Activated T-cell treated with anti-CD3 and anti-CD28 coated beads, Interleukin-2, amount 50 U/mL, for 24 hours (primary cell): ENCODE measurements around the gene MAPK8.
"Not testable (repeated sequence)": the region's sequence is repeated elsewhere in the genome, so short reads cannot be mapped to it uniquely, and the experiment has no call there.

Experiments
- DNase-seq: peaks from one replicate; pipeline ENCODE4 v3.0.0-alpha.2; 2020
- H3K27ac Mint-ChIP-seq: 2 replicates; pipeline ENCODE4 v1.8.0; 2020; ENCODE audit warnings: mild to moderate bottlenecking, mixed read lengths
- H3K27me3 Mint-ChIP-seq: 2 replicates; pipeline ENCODE4 v1.8.0; 2020; ENCODE audit warnings: mixed read lengths
- H3K36me3 Mint-ChIP-seq: 2 replicates; pipeline ENCODE4 v1.8.0; 2020; ENCODE audit warnings: low read depth, mixed read lengths
- H3K4me1 Mint-ChIP-seq: 2 replicates; pipeline ENCODE4 v1.8.0; 2020; ENCODE audit warnings: low read depth, mixed read lengths
- H3K4me3 Mint-ChIP-seq: 2 replicates; pipeline ENCODE4 v1.8.0; 2020; ENCODE audit warnings: mild to moderate bottlenecking, moderate library complexity, mixed read lengths
- H3K9me3 Mint-ChIP-seq: 2 replicates; pipeline ENCODE4 v1.8.0; 2020; ENCODE audit warnings: mixed read lengths

Gene MAPK8

DNA sequence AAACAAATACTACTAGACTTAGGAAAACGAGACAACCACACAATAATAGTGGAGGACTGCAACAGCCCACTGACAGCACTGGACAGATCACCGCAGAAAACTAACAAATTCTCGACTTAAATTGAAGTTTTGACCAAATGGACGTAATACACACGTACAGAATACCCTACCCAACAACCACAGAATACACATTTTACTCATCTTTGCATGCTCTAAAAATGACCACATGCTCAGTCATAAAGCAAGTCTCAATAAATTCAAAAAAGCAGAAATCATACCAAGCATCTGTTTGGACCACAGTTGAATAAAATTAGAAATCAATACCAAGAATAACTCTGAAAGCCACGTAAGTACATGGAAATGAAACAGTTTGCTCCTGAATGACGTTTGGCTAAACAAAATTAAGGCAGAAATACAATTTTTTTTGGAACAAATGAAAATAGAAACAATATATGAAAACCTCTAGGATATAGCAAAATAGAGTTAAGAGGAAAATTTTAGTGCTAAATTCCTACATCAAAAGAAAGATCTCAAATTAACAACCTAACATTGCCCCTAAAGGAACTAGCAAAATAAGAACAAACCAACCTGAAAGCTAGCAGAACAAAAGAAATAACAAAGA lies 30.6 kb downstream of the MAPK8 start:
- H3K27ac Mint-ChIP-seq: no peak overlapping the region
- H3K9me3 Mint-ChIP-seq: no peaks in the 10 kb centered on the region
- H3K4me3 Mint-ChIP-seq: no peak overlapping the region
- peaks cover 38% of the 10 kb centered on the region for H3K36me3 Mint-ChIP-seq
- DNase-seq: no peak
- H3K4me1 Mint-ChIP-seq: peaks cover 47% of the 10 kb centered on the region
- H3K27me3 Mint-ChIP-seq: no peaks in the 10 kb centered on the region

DNA sequence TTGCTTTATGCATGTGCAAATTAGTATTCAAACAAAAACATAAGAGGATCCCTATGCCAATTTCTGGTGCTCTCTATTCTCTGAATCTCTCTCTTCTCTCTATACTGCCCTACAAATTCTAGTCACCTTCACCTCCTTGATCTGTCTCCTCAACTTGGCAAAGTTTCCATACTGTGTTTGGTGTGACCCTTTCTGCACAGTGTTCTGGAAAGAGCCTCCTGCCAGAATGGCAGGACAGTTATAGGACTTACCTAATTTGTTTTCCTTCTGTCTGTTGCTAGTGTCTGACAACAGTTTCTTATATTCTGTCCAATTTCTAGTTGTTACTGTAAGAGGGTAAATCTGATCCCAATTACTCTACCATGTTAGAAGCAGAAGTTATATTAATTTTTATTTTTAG lies 34.3 kb downstream of the MAPK8 start:
- peaks cover 49% of the 10 kb centered on the region for H3K4me1 Mint-ChIP-seq
- H3K27me3 Mint-ChIP-seq: no peaks in the 10 kb centered on the region
- no peak overlapping the region for H3K27ac Mint-ChIP-seq
- peaks cover 39% of the 10 kb centered on the region for H3K36me3 Mint-ChIP-seq
- H3K4me3 Mint-ChIP-seq: no peak overlapping the region
- peaks cover 4% of the 10 kb centered on the region for H3K9me3 Mint-ChIP-seq
- DNase-seq: no peak

DNA sequence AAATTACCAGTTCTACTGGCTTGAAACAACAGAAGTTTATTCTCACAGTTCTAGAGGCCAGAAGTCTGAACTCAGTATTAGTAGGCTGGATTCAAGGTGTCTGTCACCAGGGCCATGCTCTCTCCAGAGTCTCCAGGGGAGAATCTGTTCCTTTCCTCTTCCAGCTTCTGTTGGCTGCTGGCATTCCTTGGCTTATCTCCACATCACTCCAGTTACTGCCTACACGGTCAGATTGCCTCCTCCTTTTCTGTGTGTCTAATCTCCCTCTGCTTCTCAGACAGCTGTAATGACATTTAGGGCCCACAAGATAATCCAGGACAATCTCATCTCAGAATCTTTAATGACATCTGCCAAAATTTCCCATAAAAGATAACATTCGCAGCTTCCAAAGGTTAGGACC lies 36.6 kb downstream of the MAPK8 start:
- H3K27me3 Mint-ChIP-seq: no peaks in the 10 kb centered on the region
- no peak for DNase-seq
- no peak overlapping the region for H3K4me3 Mint-ChIP-seq
- no peak overlapping the region for H3K27ac Mint-ChIP-seq
- peaks cover 44% of the 10 kb centered on the region for H3K36me3 Mint-ChIP-seq
- H3K9me3 Mint-ChIP-seq: peaks cover 19% of the 10 kb centered on the region
- peaks cover 36% of the 10 kb centered on the region for H3K4me1 Mint-ChIP-seq

DNA sequence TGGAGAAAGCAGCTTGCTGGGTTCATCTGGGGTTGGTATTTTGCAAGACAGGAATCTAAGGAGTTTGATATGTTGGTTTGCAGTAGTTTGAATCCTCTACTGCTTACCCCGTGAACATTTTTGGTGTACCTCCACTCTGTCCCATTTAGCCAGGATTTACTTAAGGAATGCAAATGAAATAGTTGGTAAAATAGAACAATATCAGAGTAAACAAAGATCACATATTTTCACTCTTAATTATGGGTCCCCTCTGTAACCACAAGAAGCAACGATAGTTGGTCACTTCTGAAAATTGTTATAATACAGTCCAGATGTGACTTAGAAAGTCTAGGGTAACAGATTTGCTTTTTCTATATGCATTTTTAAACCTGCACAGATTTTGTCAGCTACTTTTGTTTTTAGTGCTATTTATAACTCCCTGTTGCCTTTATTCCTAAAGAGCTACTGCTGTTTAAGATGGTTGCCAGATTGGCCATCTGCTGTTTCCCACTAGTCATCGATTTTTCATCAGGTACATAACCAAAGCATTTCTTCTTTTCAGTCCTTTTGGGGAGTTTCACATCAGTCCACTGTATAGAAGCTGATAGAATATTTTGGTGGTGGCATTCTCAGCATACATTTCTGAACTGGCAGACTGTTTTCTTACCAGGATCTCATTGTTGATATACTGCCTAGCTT lies 37.6 kb downstream of the MAPK8 start:
- Mint-ChIP-seq H3K4me3 (no peak overlapping the region), H3K9me3 (peaks cover 25% of the 10 kb centered on the region), H3K27ac (no peak overlapping the region), H3K36me3 (peaks cover 49% of the 10 kb centered on the region), H3K27me3 (no peaks in the 10 kb centered on the region), H3K4me1 (peaks cover 27% of the 10 kb centered on the region)
- no peak for DNase-seq

DNA sequence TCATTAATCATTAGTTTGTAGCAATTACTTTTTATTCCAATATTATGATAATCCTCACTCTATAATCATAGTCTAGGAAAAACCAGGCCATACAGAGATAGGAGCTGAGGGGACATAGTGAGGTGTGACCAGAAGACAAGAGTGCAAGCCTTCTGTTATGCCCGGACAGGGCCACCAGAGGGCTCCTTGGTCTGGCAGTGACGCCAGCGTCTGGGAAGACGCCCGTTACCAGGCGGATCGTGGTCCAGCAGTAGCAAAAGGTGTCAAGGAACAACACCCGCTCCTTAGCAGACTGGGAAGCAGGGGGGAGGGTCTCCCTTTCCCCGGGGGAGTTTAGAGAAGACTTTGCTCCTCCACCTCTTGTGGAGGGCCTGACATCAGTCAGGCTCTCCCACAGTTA lies 39.8 kb downstream of the MAPK8 start:
- H3K4me3 Mint-ChIP-seq: not testable (repeated sequence)
- H3K36me3 Mint-ChIP-seq: peaks cover 63% of the 10 kb centered on the region

DNA sequence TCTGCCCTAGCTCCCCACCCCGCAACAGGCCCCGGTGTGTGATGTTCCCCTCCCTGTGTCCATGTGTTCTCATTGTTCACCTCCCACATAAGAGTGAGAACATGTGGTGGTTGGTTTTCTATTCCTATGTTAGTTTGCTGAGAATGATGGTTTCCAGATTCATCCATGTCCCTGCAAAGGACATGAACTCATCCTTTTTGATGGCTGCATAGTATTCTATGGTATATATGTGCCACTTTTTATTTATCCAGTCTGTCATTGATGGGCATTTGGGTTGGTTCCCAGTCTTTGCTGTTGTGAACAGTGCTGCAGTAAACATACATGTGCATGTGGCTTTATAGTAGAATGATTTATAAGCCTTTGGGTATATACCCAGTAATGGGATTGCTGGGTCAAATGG lies 41.1 kb downstream of the MAPK8 start:
- DNase-seq, H3K27ac Mint-ChIP-seq, H3K27me3 Mint-ChIP-seq, H3K4me3 Mint-ChIP-seq: not testable (repeated sequence)
- Mint-ChIP-seq H3K4me1 (peaks cover 15% of the 10 kb centered on the region), H3K36me3 (peaks cover 60% of the 10 kb centered on the region), H3K9me3 (peaks cover 25% of the 10 kb centered on the region)

More for the DNA sequence above, 39.8 kb downstream of the MAPK8 start:
- peaks cover 25% of the 10 kb centered on the region for H3K9me3 Mint-ChIP-seq
- not testable (repeated sequence) for H3K27me3 Mint-ChIP-seq, H3K27ac Mint-ChIP-seq, DNase-seq
- peaks cover 15% of the 10 kb centered on the region for H3K4me1 Mint-ChIP-seq

DNA sequence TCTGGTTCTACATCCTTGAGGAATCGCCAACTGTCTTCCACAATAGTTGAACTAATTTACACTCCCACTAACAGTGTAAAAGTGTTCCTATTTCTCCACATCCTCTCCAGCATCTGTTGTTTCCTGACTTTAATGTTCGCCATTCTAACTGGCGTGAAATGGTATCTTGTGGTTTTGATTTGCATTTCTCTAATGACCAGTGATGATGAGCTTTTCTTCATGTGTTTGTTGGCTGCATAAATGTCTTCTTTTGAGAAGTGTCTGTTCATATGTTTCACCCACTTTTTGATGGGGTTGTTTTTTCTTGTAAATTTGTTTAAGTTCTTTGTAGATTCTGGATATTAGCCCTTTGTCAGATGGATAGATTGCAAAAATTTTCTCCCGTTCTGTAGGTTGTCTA lies 41.5 kb downstream of the MAPK8 start:
- Mint-ChIP-seq H3K4me1 (peaks cover 15% of the 10 kb centered on the region), H3K36me3 (peaks cover 60% of the 10 kb centered on the region), H3K9me3 (peaks cover 27% of the 10 kb centered on the region)
- not testable (repeated sequence) for H3K27me3 Mint-ChIP-seq, H3K27ac Mint-ChIP-seq, DNase-seq, H3K4me3 Mint-ChIP-seq

DNA sequence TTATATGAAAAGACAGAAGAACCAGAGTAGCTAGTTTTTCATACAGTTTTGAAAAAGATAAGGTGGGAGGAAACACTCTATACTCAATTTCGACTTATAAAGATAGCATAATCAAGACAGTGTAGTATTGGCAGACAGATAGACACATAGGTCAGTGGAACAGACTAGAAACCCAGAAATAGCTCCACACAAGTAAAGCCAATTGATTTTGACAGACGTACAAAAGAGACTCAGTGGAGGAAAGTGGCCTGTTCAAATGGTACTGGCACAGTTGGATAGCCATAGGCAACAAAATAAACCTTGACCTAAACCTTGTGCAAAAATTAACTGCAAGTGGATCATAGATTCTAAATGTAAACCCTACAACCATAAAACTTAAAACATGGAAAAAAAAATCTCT lies 46.8 kb downstream of the MAPK8 start:
- Mint-ChIP-seq H3K9me3 (peaks cover 22% of the 10 kb centered on the region), H3K36me3 (peaks cover 27% of the 10 kb centered on the region), H3K27ac (no peak overlapping the region)

DNA sequence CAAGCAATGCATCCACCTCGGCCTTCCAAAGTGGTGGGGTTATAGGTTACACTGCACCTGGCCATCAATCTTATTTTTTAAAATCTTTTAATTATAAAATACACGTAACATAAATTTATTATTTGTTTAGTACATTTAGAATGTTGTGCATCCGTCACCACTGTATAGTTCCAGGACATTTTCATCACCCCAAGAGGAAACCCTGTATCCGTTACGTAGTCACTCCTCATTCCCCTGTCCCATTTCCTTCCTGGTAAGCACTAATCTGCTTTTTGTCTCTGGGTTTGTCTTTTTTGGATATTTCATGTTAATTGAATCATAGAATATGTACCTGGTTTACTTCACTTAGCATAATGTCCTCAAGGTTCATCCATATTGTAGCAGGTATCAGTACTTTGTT lies 51.2 kb downstream of the MAPK8 start:
- Mint-ChIP-seq H3K4me1 (peaks cover 40% of the 10 kb centered on the region), H3K9me3 (peaks cover 17% of the 10 kb centered on the region), H3K36me3 (peaks cover 7% of the 10 kb centered on the region), H3K27ac (no peak overlapping the region), H3K4me3 (no peak overlapping the region), H3K27me3 (no peaks in the 10 kb centered on the region)
- DNase-seq: no peak

More for the DNA sequence above, 46.8 kb downstream of the MAPK8 start:
- H3K27me3 Mint-ChIP-seq: no peaks in the 10 kb centered on the region
- H3K4me3 Mint-ChIP-seq: no peak overlapping the region
- peaks cover 17% of the 10 kb centered on the region for H3K4me1 Mint-ChIP-seq
- no peak for DNase-seq

DNA sequence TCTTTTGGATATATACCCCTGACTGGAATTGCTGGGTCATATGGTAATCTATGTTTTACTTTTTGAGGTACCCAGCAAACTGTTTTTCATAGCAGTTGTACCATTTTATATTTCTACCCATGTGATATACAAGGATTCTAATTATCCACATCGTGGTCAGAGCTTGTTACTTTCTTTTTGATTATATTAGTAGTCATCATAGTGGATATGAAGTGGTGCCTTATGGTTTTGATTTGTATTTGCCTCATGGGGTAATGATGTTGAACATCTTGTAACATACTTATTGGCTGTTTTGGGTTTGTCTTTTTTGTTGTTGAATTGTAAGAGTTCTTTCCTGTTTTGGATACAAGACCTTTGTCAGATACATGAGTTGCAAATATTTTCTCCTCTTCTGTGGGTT lies 51.7 kb downstream of the MAPK8 start:
- peaks cover 40% of the 10 kb centered on the region for H3K4me1 Mint-ChIP-seq
- H3K36me3 Mint-ChIP-seq: peaks cover 7% of the 10 kb centered on the region
- H3K9me3 Mint-ChIP-seq: peaks cover 12% of the 10 kb centered on the region
- DNase-seq: no peak
- no peak overlapping the region for H3K27ac Mint-ChIP-seq
- no peak overlapping the region for H3K4me3 Mint-ChIP-seq
- no peaks in the 10 kb centered on the region for H3K27me3 Mint-ChIP-seq

DNA sequence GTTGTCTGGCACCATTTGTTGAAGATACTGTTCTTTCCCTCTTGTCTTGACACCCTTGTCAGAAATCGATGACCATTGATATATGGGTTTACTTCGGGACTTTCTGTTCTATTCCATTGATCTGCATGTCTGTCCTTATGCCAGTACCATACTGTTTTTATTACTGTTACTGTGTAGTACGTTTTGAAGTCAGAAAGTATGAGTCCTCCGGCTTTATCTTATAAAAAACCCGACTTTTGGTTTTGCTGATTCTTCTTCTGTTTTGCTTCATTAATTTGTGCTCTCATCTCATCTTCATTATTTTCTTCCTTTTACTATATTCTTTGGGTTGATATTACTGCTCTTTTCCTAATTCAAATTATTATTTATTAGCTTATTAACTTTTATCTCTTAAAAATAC lies 52.4 kb downstream of the MAPK8 start:
- peaks cover 6% of the 10 kb centered on the region for H3K9me3 Mint-ChIP-seq
- DNase-seq: no peak
- H3K4me1 Mint-ChIP-seq: peaks cover 43% of the 10 kb centered on the region
- peaks cover 7% of the 10 kb centered on the region for H3K36me3 Mint-ChIP-seq
- H3K27me3 Mint-ChIP-seq: no peaks in the 10 kb centered on the region
- no peak overlapping the region for H3K27ac Mint-ChIP-seq
- no peak overlapping the region for H3K4me3 Mint-ChIP-seq

DNA sequence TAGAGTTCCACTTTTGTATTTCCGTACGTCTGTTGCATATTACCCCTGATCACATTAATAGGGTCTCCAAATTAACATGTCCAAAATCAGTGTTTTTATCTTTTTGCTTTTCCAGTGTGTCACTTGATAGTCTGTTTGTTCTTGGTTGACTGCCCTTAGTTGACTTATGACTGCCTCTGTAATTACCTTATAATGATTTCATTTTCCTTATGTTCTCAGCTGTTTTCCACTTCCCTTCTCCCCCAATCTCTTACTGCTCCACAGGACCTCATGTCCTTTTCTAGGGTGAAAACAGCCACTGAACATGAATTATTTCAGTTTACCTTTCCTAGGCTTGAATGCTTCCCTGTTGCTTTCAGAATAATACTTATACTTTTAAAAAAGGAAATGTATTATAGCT lies 54.7 kb downstream of the MAPK8 start:
- Mint-ChIP-seq H3K36me3 (peaks cover 2% of the 10 kb centered on the region), H3K27me3 (no peaks in the 10 kb centered on the region), H3K27ac (no peak overlapping the region), H3K9me3 (no peaks in the 10 kb centered on the region), H3K4me1 (peaks cover 47% of the 10 kb centered on the region), H3K4me3 (no peak overlapping the region)
- no peak for DNase-seq

DNA sequence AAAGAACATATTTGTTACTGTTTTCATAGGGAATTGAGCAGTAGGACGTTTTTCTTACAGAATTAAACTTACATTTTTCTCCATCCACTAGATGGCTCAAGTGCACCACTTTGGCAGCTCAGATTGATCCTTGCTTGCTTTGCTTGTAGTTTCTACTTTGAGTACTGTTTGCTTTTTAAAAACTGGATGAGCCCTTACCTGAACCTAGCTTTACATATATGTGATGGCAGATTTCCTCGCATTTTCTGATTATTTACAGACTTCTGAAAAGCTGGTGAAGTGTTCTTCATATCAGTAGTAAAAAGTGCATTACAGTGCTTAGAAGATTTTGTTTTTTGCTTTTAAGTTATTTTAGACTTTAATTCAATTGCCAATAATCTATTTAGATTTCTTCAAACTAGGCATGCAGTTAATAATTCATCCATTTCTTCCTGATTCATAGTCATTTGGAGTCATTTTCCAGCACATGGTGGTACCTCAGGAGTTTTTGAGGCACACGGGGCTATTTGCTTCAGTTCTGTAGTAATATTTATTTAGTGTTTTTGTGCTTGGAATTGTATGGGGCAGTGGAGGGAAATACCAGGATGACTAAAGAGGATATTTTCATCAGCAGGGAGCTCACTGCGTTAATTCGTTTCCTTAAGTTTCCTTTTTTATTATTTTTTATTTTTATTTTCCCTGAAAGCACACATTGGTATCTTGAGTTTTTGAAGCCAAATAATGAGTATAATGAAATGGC lies 57.3 kb downstream of the MAPK8 start:
- peaks cover 32% of the 10 kb centered on the region for H3K4me1 Mint-ChIP-seq
- no peak overlapping the region for H3K4me3 Mint-ChIP-seq
- DNase-seq: no peak
- H3K36me3 Mint-ChIP-seq: no peaks in the 10 kb centered on the region
- H3K27me3 Mint-ChIP-seq: no peaks in the 10 kb centered on the region
- H3K27ac Mint-ChIP-seq: no peak overlapping the region
- no peaks in the 10 kb centered on the region for H3K9me3 Mint-ChIP-seq

DNA sequence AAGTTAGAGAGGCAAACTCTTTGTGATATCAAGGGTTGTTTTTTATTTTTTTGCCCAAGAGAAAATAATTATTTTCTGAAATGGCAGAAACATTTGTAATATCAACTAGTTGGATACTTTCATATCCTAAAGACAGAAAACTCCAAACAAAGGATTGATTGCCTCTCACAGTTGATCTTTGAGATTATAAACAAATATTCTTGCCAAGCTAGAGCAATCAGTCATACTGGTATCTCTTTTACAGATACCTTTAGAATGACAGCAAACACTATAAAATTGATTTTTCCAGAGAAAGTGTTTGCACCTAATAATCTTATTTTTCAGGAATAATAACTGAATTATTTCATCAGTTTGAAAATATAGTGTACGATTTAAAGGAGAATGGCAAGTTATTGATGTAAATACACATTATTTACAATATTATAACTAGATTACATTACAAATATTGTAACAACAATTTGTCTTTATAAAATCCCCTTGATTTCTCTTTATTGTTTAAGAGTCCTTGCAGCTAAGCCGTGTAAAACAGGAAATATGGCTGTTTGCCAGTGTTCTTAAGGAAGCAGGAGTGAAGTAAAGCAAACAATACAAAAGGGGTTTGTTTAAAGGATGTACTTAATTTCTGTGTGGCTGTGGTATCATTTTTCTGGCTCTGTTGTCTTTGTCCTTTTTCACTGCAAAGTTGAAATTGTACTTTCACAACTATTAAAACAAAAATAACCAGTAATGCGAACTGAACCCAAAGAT lies 58.4 kb downstream of the MAPK8 start:
- no peaks in the 10 kb centered on the region for H3K27me3 Mint-ChIP-seq
- no peaks in the 10 kb centered on the region for H3K36me3 Mint-ChIP-seq
- peaks cover 27% of the 10 kb centered on the region for H3K4me1 Mint-ChIP-seq
- no peak for DNase-seq
- no peaks in the 10 kb centered on the region for H3K9me3 Mint-ChIP-seq
- H3K27ac Mint-ChIP-seq: no peak overlapping the region
- H3K4me3 Mint-ChIP-seq: no peak overlapping the region
